Measurements from ENCODE around the gene PCP4. TPM values are rescaled to one million over a fixed set of nuclear protein-coding genes. Genes with fewer than 3 reads are reported as not detected.
"Not testable (repeated sequence)": the region's sequence is repeated elsewhere in the genome, so short reads cannot be mapped to it uniquely, and the experiment has no call there.

Gene PCP4
- total and polyA plus RNA-seq, 7 donors, result 0.06 TPM; not detected in 6

- Histone ChIP-seq H3K4me3 (no peak overlapping the region), H3K27me3 (ENCODE audit: insufficient read depth in 3 of 3, low read length in 2 of 3) (no peaks in the 10 kb centered on the region), H3K9me3 (no peaks in the 10 kb centered on the region), H3K4me1 (no peaks in the 10 kb centered on the region), H3K36me3 (ENCODE audit: insufficient read depth in 1 of 2, low read depth in 1 of 2) (no peaks in the 10 kb centered on the region), H3K27ac (no peak overlapping the region)
- intact Hi-C loops (cut with DNase I), result no loop called here
- 84 to 89% (median 85%) methylated on average over 9 of the region's 9 CpGs for WGBS, 3 donors
- ATAC-seq (no peak), DNase-seq (no peak)
- TF ChIP-seq CTCF (IDR thresholded peaks at IDR 0.05), result no peak
Measured at GRCh38 chr21:39888848-39889247, 21.6 kb downstream of the PCP4 start.

- no peaks in the 10 kb centered on the region for H3K9me3 ChIP-seq
- H3K4me3 ChIP-seq, result no peak overlapping the region
- no peak for DNase-seq
- no peaks in the 10 kb centered on the region for H3K27me3 ChIP-seq (ENCODE audit: insufficient read depth in 3 of 3, low read length in 2 of 3)
- no peak for TF ChIP-seq CTCF (IDR thresholded peaks at IDR 0.05)
- no peak overlapping the region for H3K27ac ChIP-seq
- H3K4me1 ChIP-seq, result no peaks in the 10 kb centered on the region
- ATAC-seq, result no peak
- no peaks in the 10 kb centered on the region for H3K36me3 ChIP-seq (ENCODE audit: insufficient read depth in 1 of 2, low read depth in 1 of 2)
- 81 to 92% (median 89%) methylated on average over 5 of the region's 5 CpGs for WGBS, 3 donors
- intact Hi-C loops (cut with DNase I), result no loop called here
Measured at GRCh38 chr21:39891111-39891510, 23.9 kb downstream of the PCP4 start.

GRCh38 chr21:39891863-39892262 is 24.6 kb downstream of the PCP4 start:
- ATAC-seq; H3K27ac ChIP-seq; H3K9me3 ChIP-seq; DNase-seq; H3K4me1 ChIP-seq; intact Hi-C loops (cut with DNase I); H3K4me3 ChIP-seq; H3K27me3 ChIP-seq (ENCODE audit: insufficient read depth in 3 of 3, low read length in 2 of 3); H3K36me3 ChIP-seq (ENCODE audit: insufficient read depth in 1 of 2, low read depth in 1 of 2): not testable (repeated sequence)
- 75 to 95% (median 87%) methylated on average over 9 to 12 of the region's 12 CpGs for WGBS, 3 donors

GRCh38 chr21:39900491-39900890 is 33.3 kb downstream of the PCP4 start:
- WGBS, 3 donors, result 36 to 47% (median 45%) methylated on average over 5 of the region's 5 CpGs
- no peaks in the 10 kb centered on the region for H3K27me3 ChIP-seq (ENCODE audit: insufficient read depth in 3 of 3, low read length in 2 of 3)
- intact Hi-C loops (cut with DNase I), result no loop called here
- H3K4me1 ChIP-seq, result no peaks in the 10 kb centered on the region
- no peak overlapping the region for H3K27ac ChIP-seq
- TF ChIP-seq CTCF (IDR thresholded peaks at IDR 0.05), result no peak
- ATAC-seq (no peak), DNase-seq (no peak)
- H3K9me3 ChIP-seq, result no peaks in the 10 kb centered on the region
- no peak overlapping the region for H3K4me3 ChIP-seq
- no peaks in the 10 kb centered on the region for H3K36me3 ChIP-seq (ENCODE audit: insufficient read depth in 1 of 2, low read depth in 1 of 2)

GRCh38 chr21:39900911-39901310 is 33.7 kb downstream of the PCP4 start:
- Histone ChIP-seq H3K27me3 (ENCODE audit: insufficient read depth in 3 of 3, low read length in 2 of 3) (no peaks in the 10 kb centered on the region), H3K9me3 (no peaks in the 10 kb centered on the region), H3K27ac (no peak overlapping the region), H3K36me3 (ENCODE audit: insufficient read depth in 1 of 2, low read depth in 1 of 2) (no peaks in the 10 kb centered on the region), H3K4me3 (no peak overlapping the region), H3K4me1 (no peaks in the 10 kb centered on the region)
- no peak for TF ChIP-seq CTCF (IDR thresholded peaks at IDR 0.05)
- no peak for DNase-seq
- intact Hi-C loops (cut with DNase I), result no loop called here
- ATAC-seq, result no peak
